GM20000 (cell line): ENCODE measurements around the gene FBXO21.

ENCODE experiments used
- DNase-seq: peaks from one replicate; pipeline ENCODE4 v3.0.0; 2012; ENCODE audit warnings: low spot score
- CTCF ChIP-seq: IDR thresholded peaks from 2 replicates; pipeline ENCODE4 v1.5.1; 2012; ENCODE audit warnings: mild to moderate bottlenecking, control low read depth; ENCODE audit errors: extremely low read depth, missing control alignments

FBXO21 gene

GRCh38 chr12:117158911-117159553, 31.2 kb downstream of the FBXO21 start:
- TF ChIP-seq CTCF: no peak
- no peak for DNase-seq

GRCh38 chr12:117158096-117158495, 32.2 kb downstream of the FBXO21 start:
- DNase-seq: no peak
- no peak for TF ChIP-seq CTCF

GRCh38 chr12:117155278-117156060, 34.8 kb downstream of the FBXO21 start:
- peak; percentile 78 for DNase-seq
- TF ChIP-seq CTCF: peak; percentile 59

- DNase-seq: no peak
- TF ChIP-seq CTCF: no peak
Observed at GRCh38 chr12:117152793-117153775, 37.2 kb downstream of the FBXO21 start.

- DNase-seq: no peak
- TF ChIP-seq CTCF: no peak
Observed at GRCh38 chr12:117151403-117152031, 38.8 kb downstream of the FBXO21 start.

- DNase-seq: no peak
- no peak for TF ChIP-seq CTCF
Observed at GRCh38 chr12:117149431-117149830, 40.8 kb downstream of the FBXO21 start.
